Measurements from ENCODE around the gene MASP2.
"Not testable (repeated sequence)": the region's sequence is repeated elsewhere in the genome, so short reads cannot be mapped to it uniquely, and the experiment has no call there.

The MASP2 gene

GRCh38 chr1:10996100-10996499 is 50.9 kb downstream of the MASP2 start:
- FAIRE-seq (no peak), DNase-seq (ENCODE audit: insufficient read length, low spot score) (no peak)
- TF ChIP-seq POU2F2 (IDR thresholded peaks at IDR 0.05; ENCODE audit: low read depth, low read length): no peak
- no peak for TF ChIP-seq POLR2A (IDR thresholded peaks at IDR 0.05; ENCODE audit: low read depth, low read length)
- TF ChIP-seq SPI1 (IDR thresholded peaks at IDR 0.05; ENCODE audit: low read depth, low read length): no peak
- TF ChIP-seq POLR2AphosphoS5 (IDR thresholded peaks at IDR 0.05; ENCODE audit: low read depth, low read length): no peak

GRCh38 chr1:10992864-10993263 is 54.2 kb downstream of the MASP2 start:
- DNase-seq (ENCODE audit: insufficient read length, low spot score) (no peak), FAIRE-seq (no peak)
- TF ChIP-seq PAX5 (IDR thresholded peaks at IDR 0.05; ENCODE audit: insufficient read depth, low read length, severe bottlenecking): no peak
- TF ChIP-seq TAF1 (IDR thresholded peaks at IDR 0.05; ENCODE audit: low read depth, low read length): no peak
- TF ChIP-seq POU2F2 (IDR thresholded peaks at IDR 0.05; ENCODE audit: low read depth, low read length): no peak
- no peak for TF ChIP-seq SPI1 (IDR thresholded peaks at IDR 0.05; ENCODE audit: low read depth, low read length)
- no peak for TF ChIP-seq POLR2A (IDR thresholded peaks at IDR 0.05; ENCODE audit: low read depth, low read length)
- TF ChIP-seq POLR2AphosphoS5 (IDR thresholded peaks at IDR 0.05; ENCODE audit: low read depth, low read length): no peak

GRCh38 chr1:10992004-10992403 is 55.0 kb downstream of the MASP2 start:
- FAIRE-seq; DNase-seq (ENCODE audit: insufficient read length, low spot score): not testable (repeated sequence)

GRCh38 chr1:10990828-10991227 is 56.2 kb downstream of the MASP2 start:
- no peak for FAIRE-seq
- TF ChIP-seq POLR2A (IDR thresholded peaks at IDR 0.05; ENCODE audit: low read depth, low read length) (no peak), PAX5 (IDR thresholded peaks at IDR 0.05; ENCODE audit: insufficient read depth, low read length, severe bottlenecking) (no peak), TAF1 (IDR thresholded peaks at IDR 0.05; ENCODE audit: low read depth, low read length) (no peak), POU2F2 (IDR thresholded peaks at IDR 0.05; ENCODE audit: low read depth, low read length) (no peak), POLR2AphosphoS5 (IDR thresholded peaks at IDR 0.05; ENCODE audit: low read depth, low read length) (no peak), SPI1 (IDR thresholded peaks at IDR 0.05; ENCODE audit: low read depth, low read length) (no peak)

GRCh38 chr1:10989920-10990516 is 57.0 kb downstream of the MASP2 start:
- not testable (repeated sequence) for DNase-seq (ENCODE audit: insufficient read length, low spot score); FAIRE-seq

More at GRCh38 chr1:10990828-10991227, 56.2 kb downstream of the MASP2 start:
- DNase-seq (ENCODE audit: insufficient read length, low spot score): no peak

- no peak for TF ChIP-seq PAX5 (IDR thresholded peaks at IDR 0.05; ENCODE audit: insufficient read depth, low read length, severe bottlenecking)
- no peak for TF ChIP-seq POU2F2 (IDR thresholded peaks at IDR 0.05; ENCODE audit: low read depth, low read length)
- TF ChIP-seq POLR2AphosphoS5 (IDR thresholded peaks at IDR 0.05; ENCODE audit: low read depth, low read length): no peak
- no peak for TF ChIP-seq POLR2A (IDR thresholded peaks at IDR 0.05; ENCODE audit: low read depth, low read length)
- TF ChIP-seq SPI1 (IDR thresholded peaks at IDR 0.05; ENCODE audit: low read depth, low read length): no peak
- no peak for TF ChIP-seq TAF1 (IDR thresholded peaks at IDR 0.05; ENCODE audit: low read depth, low read length)
- FAIRE-seq (no peak), DNase-seq (ENCODE audit: insufficient read length, low spot score) (no peak)
These were observed 57.9 kb downstream of the MASP2 start for GRCh38 chr1:10989095-10989494.

GRCh38 chr1:10987840-10988417 is 59.1 kb downstream of the MASP2 start:
- no peak for FAIRE-seq
- no peak for TF ChIP-seq POU2F2 (IDR thresholded peaks at IDR 0.05; ENCODE audit: low read depth, low read length)
- no peak for TF ChIP-seq TAF1 (IDR thresholded peaks at IDR 0.05; ENCODE audit: low read depth, low read length)
- TF ChIP-seq POLR2A (IDR thresholded peaks at IDR 0.05; ENCODE audit: low read depth, low read length): no peak
- no peak for TF ChIP-seq PAX5 (IDR thresholded peaks at IDR 0.05; ENCODE audit: insufficient read depth, low read length, severe bottlenecking)
- DNase-seq (ENCODE audit: insufficient read length, low spot score): no peak

GRCh38 chr1:10986525-10986890 is 60.5 kb downstream of the MASP2 start:
- TF ChIP-seq SPI1 (IDR thresholded peaks at IDR 0.05; ENCODE audit: low read depth, low read length) (no peak), PAX5 (IDR thresholded peaks at IDR 0.05; ENCODE audit: insufficient read depth, low read length, severe bottlenecking) (no peak), TAF1 (IDR thresholded peaks at IDR 0.05; ENCODE audit: low read depth, low read length) (no peak), POLR2AphosphoS5 (IDR thresholded peaks at IDR 0.05; ENCODE audit: low read depth, low read length) (no peak), POLR2A (IDR thresholded peaks at IDR 0.05; ENCODE audit: low read depth, low read length) (no peak), POU2F2 (IDR thresholded peaks at IDR 0.05; ENCODE audit: low read depth, low read length) (no peak)
- peak; percentile 66 for FAIRE-seq
- DNase-seq (ENCODE audit: insufficient read length, low spot score): no peak

- FAIRE-seq (peak; percentile 28), DNase-seq (ENCODE audit: insufficient read length, low spot score) (no peak)
- TF ChIP-seq POLR2A (IDR thresholded peaks at IDR 0.05; ENCODE audit: low read depth, low read length): no peak
- TF ChIP-seq SPI1 (IDR thresholded peaks at IDR 0.05; ENCODE audit: low read depth, low read length): no peak
- TF ChIP-seq POU2F2 (IDR thresholded peaks at IDR 0.05; ENCODE audit: low read depth, low read length): no peak
- TF ChIP-seq POLR2AphosphoS5 (IDR thresholded peaks at IDR 0.05; ENCODE audit: low read depth, low read length): no peak
- TF ChIP-seq PAX5 (IDR thresholded peaks at IDR 0.05; ENCODE audit: insufficient read depth, low read length, severe bottlenecking): no peak
- TF ChIP-seq TAF1 (IDR thresholded peaks at IDR 0.05; ENCODE audit: low read depth, low read length): no peak
These were observed 66.0 kb downstream of the MASP2 start for GRCh38 chr1:10980841-10981727.

GRCh38 chr1:10980094-10980577 is 66.9 kb downstream of the MASP2 start:
- DNase-seq (ENCODE audit: insufficient read length, low spot score) (no peak), FAIRE-seq (peak; percentile 75)
- TF ChIP-seq POU2F2 (IDR thresholded peaks at IDR 0.05; ENCODE audit: low read depth, low read length): no peak
- no peak for TF ChIP-seq TAF1 (IDR thresholded peaks at IDR 0.05; ENCODE audit: low read depth, low read length)
- no peak for TF ChIP-seq POLR2AphosphoS5 (IDR thresholded peaks at IDR 0.05; ENCODE audit: low read depth, low read length)
- TF ChIP-seq POLR2A (IDR thresholded peaks at IDR 0.05; ENCODE audit: low read depth, low read length): no peak
- no peak for TF ChIP-seq PAX5 (IDR thresholded peaks at IDR 0.05; ENCODE audit: insufficient read depth, low read length, severe bottlenecking)
- TF ChIP-seq SPI1 (IDR thresholded peaks at IDR 0.05; ENCODE audit: low read depth, low read length): no peak

Measured in GM12891 (cell line).